HepG2 (cell line): Measurements from ENCODE around the gene PPM1G. TPM values are rescaled to one million over a fixed set of nuclear protein-coding genes. Genes with fewer than 3 reads are reported as not detected.
A peak's percentile ranks its signal among the peaks of the same experiment; 100 is the strongest.

Source experiments
- CBX2 ChIP-seq, 2 experiments: fragments of 200-600 bp in 1 of 2; sonication (generic); formaldehyde crosslinking in 1 of 2; IDR thresholded peaks; 2 replicates each; pipeline versions ENCODE4 v1.7.0 to v1.8.1; 2018 to 2022; ENCODE audit warnings: low read depth in 2 of 2, low read length in 1 of 2, mild to moderate bottlenecking in 1 of 2, missing genetic modification reagents in 1 of 2
- GABPB1 ChIP-seq: IDR thresholded peaks from 2 replicates; pipeline ENCODE4 v1.6.1; 2016; ENCODE audit warnings: mild to moderate bottlenecking, missing genetic modification reagents, moderate library complexity, missing compliant biosample characterization
- GATA4 ChIP-seq: sonication (generic); IDR thresholded peaks from 2 replicates; pipeline ENCODE4 v1.6.1; 2016; ENCODE audit warnings: antibody characterized with exemption, low read depth, borderline replicate concordance
- HDAC6 ChIP-seq: fragments of 200-600 bp; sonication (generic); IDR thresholded peaks from 2 replicates; pipeline ENCODE4 v1.7.0; 2017; ENCODE audit warnings: mild to moderate bottlenecking, antibody characterized with exemption, low read length, low read depth
- MED8 ChIP-seq: sonication (generic); formaldehyde crosslinking; IDR thresholded peaks from 2 replicates; pipeline ENCODE4 v1.8.1; 2023; ENCODE audit warnings: mild to moderate bottlenecking, missing genetic modification reagents; ENCODE audit not compliant: insufficient replicate concordance
- U2AF1 ChIP-seq: fragments of 200-400 bp; formaldehyde crosslinking; optimal IDR thresholded peaks from 2 replicates; pipeline ENCODE3; 2017; ENCODE audit warnings: mild to moderate bottlenecking, low read depth, low read length
- U2AF2 ChIP-seq: fragments of 200-400 bp; formaldehyde crosslinking; IDR thresholded peaks from 2 replicates; pipeline ENCODE4 v1.6.1; 2017; ENCODE audit warnings: low read depth, mild to moderate bottlenecking, low read length
- ZFP36L2 ChIP-seq: sonication (generic); formaldehyde crosslinking; IDR thresholded peaks from 2 replicates; pipeline ENCODE4 v1.4.0; 2020; ENCODE audit warnings: missing genetic modification reagents
- ZIK1 ChIP-seq: sonication (generic); formaldehyde crosslinking; IDR thresholded peaks from 2 replicates; pipeline ENCODE4 v1.5.0; 2020; ENCODE audit warnings: mild to moderate bottlenecking, low read depth, missing genetic modification reagents, borderline replicate concordance
- ZNF383 ChIP-seq: sonication (generic); formaldehyde crosslinking; IDR thresholded peaks from 2 replicates; pipeline ENCODE4 v1.4.0; 2020; ENCODE audit warnings: missing genetic modification reagents, mild to moderate bottlenecking, borderline replicate concordance
- ZNF530 ChIP-seq: sonication (generic); formaldehyde crosslinking; IDR thresholded peaks from 2 replicates; pipeline ENCODE4 v1.5.0; 2020; ENCODE audit warnings: low read depth, mild to moderate bottlenecking, missing genetic modification reagents
- ZNF556 ChIP-seq: sonication (generic); formaldehyde crosslinking; IDR thresholded peaks from 2 replicates; pipeline ENCODE4 v1.4.0; 2020; ENCODE audit warnings: mild to moderate bottlenecking, missing genetic modification reagents, borderline replicate concordance
- ZNF557 ChIP-seq: sonication (generic); formaldehyde crosslinking; IDR thresholded peaks from 2 replicates; pipeline ENCODE4 v1.4.0; 2020; ENCODE audit warnings: missing genetic modification reagents
- ZNF746 ChIP-seq: sonication (generic); formaldehyde crosslinking; IDR thresholded peaks from 2 replicates; pipeline ENCODE4 v1.8.0; 2022; ENCODE audit warnings: mild to moderate bottlenecking, missing genetic modification reagents
- polyA plus RNA-seq, 8 experiments: library from polyadenylated mRNA; depleted of rRNA in 3 of 8; stranded (reverse) in 7 of 8; unstranded in 1 of 8; fragments of >200 nt; fragmentation: Illumina TruSeq in 4 of 8; extraction: Trizol in 4 of 8; gene quantifications; 2 replicates each; pipeline versions ENCODE4 v1.2.1 to v1.2.3, GENCODE V29; 2011 to 2016; ENCODE audit warnings: low read depth in 4 of 8, missing spikeins in 1 of 8, mixed read lengths in 1 of 8; ENCODE audit not compliant: insufficient read depth in 1 of 8
- total RNA-seq, 5 experiments: library from RNA; depleted of rRNA; stranded (reverse); fragments of >200 nt; fragmentation: Illumina TruSeq; extraction: Trizol; gene quantifications; 2 replicates each; pipeline ENCODE4 v1.2.3, GENCODE V29; 2016; ENCODE audit warnings: low read depth in 1 of 5
- TF ChIP-seq, protein P1 (sequence below): sonication (generic); formaldehyde crosslinking; IDR thresholded peaks from 2 replicates; pipeline ENCODE4 v1.5.0; 2020; ENCODE audit warnings: mild to moderate bottlenecking, missing genetic modification reagents, borderline replicate concordance
- TF ChIP-seq, protein P2 (sequence below): sonication (generic); formaldehyde crosslinking; IDR thresholded peaks from 2 replicates; pipeline ENCODE4 v1.8.0; 2022; ENCODE audit warnings: missing genetic modification reagents, mild to moderate bottlenecking, moderate library complexity, borderline replicate concordance
- TF ChIP-seq, protein P3 (sequence below): sonication (generic); formaldehyde crosslinking; conservative IDR thresholded peaks from 2 replicates; pipeline ENCODE4 v1.8.1; 2023; ENCODE audit warnings: missing genetic modification reagents
- TF ChIP-seq, protein P4 (sequence below): sonication (generic); formaldehyde crosslinking; IDR thresholded peaks from 2 replicates; pipeline ENCODE4 v1.5.0; 2020; ENCODE audit warnings: mild to moderate bottlenecking, missing genetic modification reagents, moderate library complexity

Gene PPM1G
- total and polyA plus RNA-seq, 2 of the 13 experiments (the other 11 are each of a cell fraction or from before 2014, with no cell fraction given): 58.2 to 213 TPM

DNA sequence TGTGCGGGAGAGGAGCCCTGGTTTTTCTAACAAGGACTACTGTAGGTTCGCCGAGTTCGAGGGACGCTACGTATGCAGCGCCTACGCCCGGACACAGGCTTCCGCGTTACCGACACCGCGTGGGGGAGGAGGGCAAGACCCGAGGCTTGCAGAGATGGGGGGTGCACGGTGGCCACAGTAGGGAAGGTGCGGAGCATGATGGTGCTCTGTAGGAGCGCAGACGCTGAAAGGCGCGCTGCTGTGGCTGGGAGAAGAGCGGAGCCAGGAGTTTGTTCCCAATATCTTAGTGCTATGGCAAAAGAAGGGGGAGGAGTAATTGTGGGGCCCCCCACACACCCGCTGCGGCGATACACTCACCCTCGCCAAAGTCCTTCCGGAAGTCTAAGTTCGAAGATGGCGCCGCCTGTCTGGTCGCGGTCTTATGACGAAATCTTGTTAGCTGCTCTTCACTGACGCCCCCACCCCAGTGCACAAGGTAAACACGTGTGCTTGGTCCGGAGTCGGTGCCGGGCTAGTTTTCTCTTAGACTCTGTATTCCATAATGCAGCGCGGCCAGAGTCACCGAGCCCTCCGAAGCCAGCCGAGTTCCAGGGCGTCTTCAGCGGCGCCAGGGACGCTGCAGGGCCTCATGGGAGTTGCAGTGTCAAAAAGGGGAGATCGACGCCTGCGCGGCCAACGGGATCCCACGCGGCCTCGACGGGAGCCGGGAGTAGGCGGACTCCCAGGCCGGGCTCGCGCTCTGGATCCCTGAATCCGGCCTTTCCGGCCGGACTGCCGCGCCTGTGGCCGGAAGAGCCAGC is 52.8 kb downstream of the PPM1G start, which contains the start of gene GTF3C2 (continued):
- TF ChIP-seq, protein P1, sequence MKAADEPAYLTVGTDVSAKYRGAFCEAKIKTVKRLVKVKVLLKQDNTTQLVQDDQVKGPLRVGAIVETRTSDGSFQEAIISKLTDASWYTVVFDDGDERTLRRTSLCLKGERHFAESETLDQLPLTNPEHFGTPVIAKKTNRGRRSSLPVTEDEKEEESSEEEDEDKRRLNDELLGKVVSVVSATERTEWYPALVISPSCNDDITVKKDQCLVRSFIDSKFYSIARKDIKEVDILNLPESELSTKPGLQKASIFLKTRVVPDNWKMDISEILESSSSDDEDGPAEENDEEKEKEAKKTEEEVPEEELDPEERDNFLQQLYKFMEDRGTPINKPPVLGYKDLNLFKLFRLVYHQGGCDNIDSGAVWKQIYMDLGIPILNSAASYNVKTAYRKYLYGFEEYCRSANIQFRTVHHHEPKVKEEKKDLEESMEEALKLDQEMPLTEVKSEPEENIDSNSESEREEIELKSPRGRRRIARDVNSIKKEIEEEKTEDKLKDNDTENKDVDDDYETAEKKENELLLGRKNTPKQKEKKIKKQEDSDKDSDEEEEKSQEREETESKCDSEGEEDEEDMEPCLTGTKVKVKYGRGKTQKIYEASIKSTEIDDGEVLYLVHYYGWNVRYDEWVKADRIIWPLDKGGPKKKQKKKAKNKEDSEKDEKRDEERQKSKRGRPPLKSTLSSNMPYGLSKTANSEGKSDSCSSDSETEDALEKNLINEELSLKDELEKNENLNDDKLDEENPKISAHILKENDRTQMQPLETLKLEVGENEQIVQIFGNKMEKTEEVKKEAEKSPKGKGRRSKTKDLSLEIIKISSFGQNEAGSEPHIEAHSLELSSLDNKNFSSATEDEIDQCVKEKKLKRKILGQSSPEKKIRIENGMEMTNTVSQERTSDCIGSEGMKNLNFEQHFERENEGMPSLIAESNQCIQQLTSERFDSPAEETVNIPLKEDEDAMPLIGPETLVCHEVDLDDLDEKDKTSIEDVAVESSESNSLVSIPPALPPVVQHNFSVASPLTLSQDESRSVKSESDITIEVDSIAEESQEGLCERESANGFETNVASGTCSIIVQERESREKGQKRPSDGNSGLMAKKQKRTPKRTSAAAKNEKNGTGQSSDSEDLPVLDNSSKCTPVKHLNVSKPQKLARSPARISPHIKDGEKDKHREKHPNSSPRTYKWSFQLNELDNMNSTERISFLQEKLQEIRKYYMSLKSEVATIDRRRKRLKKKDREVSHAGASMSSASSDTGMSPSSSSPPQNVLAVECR (CRISPR knock-in tag): peak; percentile 99
- TF ChIP-seq MED8 (CRISPR knock-in tag) (peak; percentile 68), ZNF557 (CRISPR knock-in tag) (peak; percentile 19; the same call in 1 of the 2 replicates), U2AF1 (no peak), ZFP36L2 (CRISPR knock-in tag) (peak; percentile 86; the same call in 1 of the 2 replicates), ZIK1 (peak; percentile 79; the same call in 1 of the 2 replicates), GABPB1 (CRISPR knock-in tag) (peak; percentile 95), ZNF556 (CRISPR knock-in tag) (0 out of 2 replicates have a peak, but pooled peaks have one; percentile 49), ZNF746 (CRISPR knock-in tag) (peak; percentile 55; the same call in 1 of the 2 replicates), CBX2 (IDR thresholded peaks at IDR 0.05; ENCODE audit: low read depth, low read length) (no peak), CBX2 (CRISPR knock-in tag; IDR thresholded peaks at IDR 0.05; ENCODE audit: low read depth) (no peak; the same call in 1 of the 2 replicates), ZNF530 (CRISPR knock-in tag) (no peak), GATA4 (peak; percentile 72), U2AF2 (0 out of 2 replicates have a peak, but pooled peaks have one; percentile 23), HDAC6 (no peak), ZNF383 (no peak)
- TF ChIP-seq, protein P2, sequence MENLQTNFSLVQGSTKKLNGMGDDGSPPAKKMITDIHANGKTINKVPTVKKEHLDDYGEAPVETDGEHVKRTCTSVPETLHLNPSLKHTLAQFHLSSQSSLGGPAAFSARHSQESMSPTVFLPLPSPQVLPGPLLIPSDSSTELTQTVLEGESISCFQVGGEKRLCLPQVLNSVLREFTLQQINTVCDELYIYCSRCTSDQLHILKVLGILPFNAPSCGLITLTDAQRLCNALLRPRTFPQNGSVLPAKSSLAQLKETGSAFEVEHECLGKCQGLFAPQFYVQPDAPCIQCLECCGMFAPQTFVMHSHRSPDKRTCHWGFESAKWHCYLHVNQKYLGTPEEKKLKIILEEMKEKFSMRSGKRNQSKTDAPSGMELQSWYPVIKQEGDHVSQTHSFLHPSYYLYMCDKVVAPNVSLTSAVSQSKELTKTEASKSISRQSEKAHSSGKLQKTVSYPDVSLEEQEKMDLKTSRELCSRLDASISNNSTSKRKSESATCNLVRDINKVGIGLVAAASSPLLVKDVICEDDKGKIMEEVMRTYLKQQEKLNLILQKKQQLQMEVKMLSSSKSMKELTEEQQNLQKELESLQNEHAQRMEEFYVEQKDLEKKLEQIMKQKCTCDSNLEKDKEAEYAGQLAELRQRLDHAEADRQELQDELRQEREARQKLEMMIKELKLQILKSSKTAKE (CRISPR knock-in tag): peak; percentile 51
- TF ChIP-seq, protein P3, sequence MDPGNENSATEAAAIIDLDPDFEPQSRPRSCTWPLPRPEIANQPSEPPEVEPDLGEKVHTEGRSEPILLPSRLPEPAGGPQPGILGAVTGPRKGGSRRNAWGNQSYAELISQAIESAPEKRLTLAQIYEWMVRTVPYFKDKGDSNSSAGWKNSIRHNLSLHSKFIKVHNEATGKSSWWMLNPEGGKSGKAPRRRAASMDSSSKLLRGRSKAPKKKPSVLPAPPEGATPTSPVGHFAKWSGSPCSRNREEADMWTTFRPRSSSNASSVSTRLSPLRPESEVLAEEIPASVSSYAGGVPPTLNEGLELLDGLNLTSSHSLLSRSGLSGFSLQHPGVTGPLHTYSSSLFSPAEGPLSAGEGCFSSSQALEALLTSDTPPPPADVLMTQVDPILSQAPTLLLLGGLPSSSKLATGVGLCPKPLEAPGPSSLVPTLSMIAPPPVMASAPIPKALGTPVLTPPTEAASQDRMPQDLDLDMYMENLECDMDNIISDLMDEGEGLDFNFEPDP (CRISPR knock-in tag): 0 out of 2 replicates have a peak, but pooled peaks have one; percentile 89
- TF ChIP-seq, protein P4, sequence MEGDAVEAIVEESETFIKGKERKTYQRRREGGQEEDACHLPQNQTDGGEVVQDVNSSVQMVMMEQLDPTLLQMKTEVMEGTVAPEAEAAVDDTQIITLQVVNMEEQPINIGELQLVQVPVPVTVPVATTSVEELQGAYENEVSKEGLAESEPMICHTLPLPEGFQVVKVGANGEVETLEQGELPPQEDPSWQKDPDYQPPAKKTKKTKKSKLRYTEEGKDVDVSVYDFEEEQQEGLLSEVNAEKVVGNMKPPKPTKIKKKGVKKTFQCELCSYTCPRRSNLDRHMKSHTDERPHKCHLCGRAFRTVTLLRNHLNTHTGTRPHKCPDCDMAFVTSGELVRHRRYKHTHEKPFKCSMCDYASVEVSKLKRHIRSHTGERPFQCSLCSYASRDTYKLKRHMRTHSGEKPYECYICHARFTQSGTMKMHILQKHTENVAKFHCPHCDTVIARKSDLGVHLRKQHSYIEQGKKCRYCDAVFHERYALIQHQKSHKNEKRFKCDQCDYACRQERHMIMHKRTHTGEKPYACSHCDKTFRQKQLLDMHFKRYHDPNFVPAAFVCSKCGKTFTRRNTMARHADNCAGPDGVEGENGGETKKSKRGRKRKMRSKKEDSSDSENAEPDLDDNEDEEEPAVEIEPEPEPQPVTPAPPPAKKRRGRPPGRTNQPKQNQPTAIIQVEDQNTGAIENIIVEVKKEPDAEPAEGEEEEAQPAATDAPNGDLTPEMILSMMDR (CRISPR knock-in tag): 0 out of 2 replicates have a peak, but pooled peaks have one; percentile 25
